Stimulated activated CD4-positive, alpha-beta T cell treated with anti-CD3 and anti-CD28 coated beads, TNF-alpha, amount 100 ng/mL, for 48 hours (primary cell): ENCODE measurements around the gene LDHAL6A.
"Not testable (repeated sequence)": the region's sequence is repeated elsewhere in the genome, so short reads cannot be mapped to it uniquely, and the experiment has no call there.

Experiments
- DNase-seq, 3 donors: peaks; one replicate each; pipeline ENCODE4 v3.0.0-alpha.2; 2020; ENCODE audit warnings: low read depth in 3 of 3

Gene LDHAL6A

GRCh38 chr11:18455686-18456372 is at the start of gene LDHAL6A:
Gene LDHAL6A, plus strand, starts transcription at chr11:18455856. Its CDS starts 825 bp downstream, at chr11:18456681.
- no peak for DNase-seq

- DNase-seq = not testable (repeated sequence)
Observed at GRCh38 chr11:18407400-18407799, 48.3 kb upstream of the LDHAL6A start.

- DNase-seq = no peak
Observed at GRCh38 chr11:18408558-18409291, 46.9 kb upstream of the LDHAL6A start.

GRCh38 chr11:18416459-18416858 is 39.2 kb upstream of the LDHAL6A start:
- no peak for DNase-seq

- no peak for DNase-seq
Observed at GRCh38 chr11:18419040-18419439, 36.6 kb upstream of the LDHAL6A start.

- DNase-seq = no peak
Observed at GRCh38 chr11:18420067-18420466, 35.6 kb upstream of the LDHAL6A start.

GRCh38 chr11:18427240-18427639 is 28.4 kb upstream of the LDHAL6A start:
- DNase-seq = no peak

- DNase-seq = no peak
Observed at GRCh38 chr11:18429332-18429731, 26.3 kb upstream of the LDHAL6A start.

GRCh38 chr11:18438691-18439090 is 17.0 kb upstream of the LDHAL6A start:
- DNase-seq = no peak

GRCh38 chr11:18449251-18449650 is 6.4 kb upstream of the LDHAL6A start:
- no peak for DNase-seq

GRCh38 chr11:18452927-18453326 is 2.7 kb upstream of the LDHAL6A start:
- no peak for DNase-seq

- no peak for DNase-seq
Observed at GRCh38 chr11:18457450-18457849, 1.8 kb downstream of the LDHAL6A start.

- no peak for DNase-seq
Observed at GRCh38 chr11:18459634-18460033, 4.0 kb downstream of the LDHAL6A start.

GRCh38 chr11:18461909-18462308 is 6.3 kb downstream of the LDHAL6A start:
- no peak for DNase-seq

GRCh38 chr11:18463439-18463838 is 7.8 kb downstream of the LDHAL6A start:
- no peak for DNase-seq

GRCh38 chr11:18466402-18466801 is 10.7 kb downstream of the LDHAL6A start:
- DNase-seq = no peak

GRCh38 chr11:18468059-18468458 is 12.4 kb downstream of the LDHAL6A start:
- DNase-seq = no peak

- no peak for DNase-seq
Observed at GRCh38 chr11:18468961-18469360, 13.3 kb downstream of the LDHAL6A start.

- DNase-seq = peak in 1 of 3 donors; percentile 32
Observed at GRCh38 chr11:18471995-18472394, 16.3 kb downstream of the LDHAL6A start.

- no peak for DNase-seq
Observed at GRCh38 chr11:18472587-18472986, 16.9 kb downstream of the LDHAL6A start.

GRCh38 chr11:18479063-18479462 is 23.4 kb downstream of the LDHAL6A start:
- no peak for DNase-seq

GRCh38 chr11:18485913-18486528 is 30.4 kb downstream of the LDHAL6A start:
- DNase-seq = no peak

- no peak for DNase-seq
Observed at GRCh38 chr11:18490319-18490718, 34.7 kb downstream of the LDHAL6A start.
